ENCODE results near the gene CCDC169.

DNA sequence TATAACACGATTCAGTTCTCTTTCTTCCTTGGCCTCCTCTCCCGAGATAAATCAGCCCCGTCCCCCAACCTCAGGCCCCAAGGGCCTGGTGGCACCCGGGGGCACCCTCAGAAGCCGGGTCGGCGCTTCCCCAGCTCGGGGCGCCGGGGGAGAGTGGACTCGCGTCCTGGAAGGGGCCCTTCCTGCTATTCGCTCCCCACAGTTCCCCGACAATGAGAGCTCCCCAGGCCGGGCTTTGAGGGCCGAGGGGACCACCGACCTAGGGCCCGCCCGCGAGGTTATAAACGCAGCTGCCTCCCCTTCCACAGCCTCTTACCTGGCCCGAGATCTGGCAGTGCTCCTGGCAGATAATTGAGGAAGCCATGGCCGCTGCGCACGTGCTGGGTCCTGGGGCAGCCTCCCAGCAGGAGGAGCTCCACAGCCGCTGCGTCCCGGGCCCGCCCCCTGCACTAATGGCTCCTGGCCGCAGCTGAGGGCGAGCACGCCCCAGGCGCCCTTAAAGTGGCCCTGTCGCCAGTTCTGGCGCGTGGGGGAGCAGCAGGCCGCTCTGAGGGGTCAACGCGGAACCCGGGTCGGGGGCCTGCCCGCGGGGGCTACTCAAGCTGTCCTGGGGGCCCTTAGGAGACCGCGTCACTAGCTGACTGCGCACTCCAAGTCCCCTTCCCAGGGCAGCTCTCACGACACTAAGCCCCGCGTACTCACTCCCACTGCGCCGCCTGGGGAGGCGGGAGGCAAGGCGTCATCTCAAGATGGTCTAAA is 83.3 kb downstream of the CCDC169 start, which contains the start of gene SOHLH2:
- TF ChIP-seq EZH2 (IDR thresholded peaks at IDR 0.05) = no peak
- TF ChIP-seq POLR2AphosphoS5 (IDR thresholded peaks at IDR 0.05; ENCODE audit: borderline replicate concordance, low read depth, low read length) = no peak
- no peak for TF ChIP-seq FOXP2 (optimal IDR thresholded peaks at IDR 0.05; ENCODE audit: control extremely low read depth, extremely low read length, insufficient read depth)
